CD4-positive, alpha-beta memory T cell (primary cell): ENCODE data around the gene NUMB. TPM values are rescaled to one million over a fixed set of nuclear protein-coding genes. Genes with fewer than 3 reads are reported as not detected.
A peak's percentile ranks its signal among the peaks of the same experiment; 100 is the strongest.
"Not testable (repeated sequence)": the region's sequence is repeated elsewhere in the genome, so short reads cannot be mapped to it uniquely, and the experiment has no call there.

Experiments
- CTCF ChIA-PET: fragments of 350-600 bp; sonication (Branson Sonifier 250); formaldehyde crosslinking; loops from one replicate; lab custom pipeline; 2021; ENCODE audit warnings: inconsistent platforms; ENCODE audit not compliant: partially characterized antibody; lab: Charles Lee
- POLR2A ChIA-PET: fragments of 350-600 bp; sonication (Branson Sonifier 250); formaldehyde crosslinking; loops from one replicate; lab custom pipeline; 2021; ENCODE audit not compliant: partially characterized antibody; lab: Charles Lee
- DNase-seq, 5 donors: peaks; one replicate each; pipeline versions ENCODE4 v3.0.0 to v3.0.0-alpha.2; 2020 to 2022; ENCODE audit warnings: mixed read lengths in 1 of 5
- H3K27ac ChIP-seq: one replicate; pipeline ENCODE4 v1.7.0; 2013; ENCODE audit warnings: low read depth, low read length
- H3K27me3 ChIP-seq: 2 replicates; pipeline ENCODE4 v1.7.0; 2013; ENCODE audit warnings: mild to moderate bottlenecking, low read length, moderate library complexity; ENCODE audit not compliant: insufficient read depth
- H3K36me3 ChIP-seq: 2 replicates; pipeline ENCODE4 v1.7.0; 2013; ENCODE audit warnings: mild to moderate bottlenecking, low read length, moderate library complexity; ENCODE audit not compliant: insufficient read depth
- H3K4me1 ChIP-seq: 2 replicates; pipeline ENCODE4 v1.7.0; 2013; ENCODE audit warnings: mild to moderate bottlenecking, low read length, moderate library complexity; ENCODE audit not compliant: insufficient read depth
- H3K4me3 ChIP-seq, 2 donors: one replicate each; pipeline ENCODE4 v1.7.0; 2013; ENCODE audit warnings: low read length in 2 of 2, mild to moderate bottlenecking in 1 of 2
- H3K9me3 ChIP-seq, 2 donors: one replicate each; pipeline ENCODE4 v1.7.0; 2013; ENCODE audit warnings: low read length in 2 of 2, control low read depth in 1 of 2; ENCODE audit not compliant: control insufficient read depth in 1 of 2
- H3K27ac Mint-ChIP-seq, 7 donors: one replicate each; pipeline ENCODE4 v1.8.0; 2020 to 2021; ENCODE audit warnings: mixed read lengths in 7 of 7, mild to moderate bottlenecking in 6 of 7, inconsistent platforms in 3 of 7, moderate library complexity in 3 of 7
- H3K27me3 Mint-ChIP-seq, 2 donors: one replicate each; pipeline ENCODE4 v1.8.0; 2020 to 2021; ENCODE audit warnings: mixed read lengths in 2 of 2
- H3K36me3 Mint-ChIP-seq, 2 donors: one replicate each; pipeline ENCODE4 v1.8.0; 2020 to 2021; ENCODE audit warnings: mixed read lengths in 2 of 2, inconsistent platforms in 1 of 2, mild to moderate bottlenecking in 1 of 2
- H3K4me1 Mint-ChIP-seq, 4 donors: one replicate each; pipeline ENCODE4 v1.8.0; 2020 to 2021; ENCODE audit warnings: mixed read lengths in 4 of 4, mild to moderate bottlenecking in 1 of 4
- H3K4me3 Mint-ChIP-seq, 8 donors: one replicate each; pipeline ENCODE4 v1.8.0; 2020 to 2021; ENCODE audit warnings: mixed read lengths in 8 of 8, mild to moderate bottlenecking in 7 of 8, moderate library complexity in 6 of 8, inconsistent platforms in 3 of 8
- H3K9me3 Mint-ChIP-seq, 8 donors: one replicate each; pipeline ENCODE4 v1.8.0; 2020 to 2021; ENCODE audit warnings: mixed read lengths in 8 of 8, mild to moderate bottlenecking in 5 of 8, inconsistent platforms in 3 of 8, moderate library complexity in 1 of 8
- intact Hi-C: fragments of 100-400 bp; cut with micrococcal nuclease; formaldehyde crosslinking; loops from one replicate; pipeline ENCODE4 v1.15.1; 2023
- polyA plus RNA-seq, 2 donors: library from polyadenylated mRNA; unstranded; fragments of 300-500 nt; fragmentation: Illumina TruSeq; gene quantifications; one replicate each; pipeline ENCODE4 v1.2.3, GENCODE V29; 2021
- total RNA-seq, 2 experiments: library from RNA; stranded (reverse); gene quantifications; one replicate each; pipeline ENCODE4 v1.2.3, GENCODE V29; 2021

The NUMB gene
- total and polyA plus RNA-seq, 4 experiments from 2014 or later = 31.1 to 47.3 (median 45.7) TPM

- intact Hi-C loops = no loop called here
- ChIA-PET CTCF (no interaction called here), POLR2A (no interaction called here)
- Mint-ChIP-seq H3K4me3 (no peak overlapping the region), H3K9me3 (no peaks in the 10 kb centered on the region), H3K27ac (no peak overlapping the region), H3K4me1 (peaks cover 4 to 19% (median 8%) of the 10 kb centered on the region in 4 donors), H3K27me3 (no peaks in the 10 kb centered on the region), H3K36me3 (peaks cover 7 to 19% of the 10 kb centered on the region in 2 donors)
- no peaks in the 10 kb centered on the region for H3K27me3 ChIP-seq
- no peak overlapping the region for H3K27ac ChIP-seq
- no peaks in the 10 kb centered on the region for H3K9me3 ChIP-seq
- no peak overlapping the region for H3K4me3 ChIP-seq
- DNase-seq = no peak
- no peaks in the 10 kb centered on the region for H3K36me3 ChIP-seq
- H3K4me1 ChIP-seq = no peaks in the 10 kb centered on the region
These were observed 55.8 kb downstream of the NUMB start for GRCh38 chr14:73402579-73402978.

GRCh38 chr14:73397810-73398209, 60.5 kb downstream of the NUMB start:
- ChIA-PET POLR2A (no interaction called here), CTCF (interaction anchor here (0.5 to 0.7 kb wide), 2 partner anchors 12 to 585 kb away, joined by 3 read pairs; no protein-coding TSS in a partner anchor)

GRCh38 chr14:73394317-73394716, 64.0 kb downstream of the NUMB start:
- Histone ChIP-seq H3K9me3 (no peaks in the 10 kb centered on the region), H3K4me1 (no peaks in the 10 kb centered on the region), H3K36me3 (no peaks in the 10 kb centered on the region), H3K4me3 (no peak overlapping the region), H3K27ac (no peak overlapping the region), H3K27me3 (no peaks in the 10 kb centered on the region)
- Mint-ChIP-seq H3K9me3 (no peaks in the 10 kb centered on the region), H3K4me1 (peaks cover 10 to 23% (median 12%) of the 10 kb centered on the region in 4 donors), H3K27me3 (no peaks in the 10 kb centered on the region), H3K27ac (no peak overlapping the region), H3K4me3 (no peak overlapping the region), H3K36me3 (peaks cover 6 to 8% of the 10 kb centered on the region in 2 donors)
- POLR2A ChIA-PET = interaction anchor here (0.6 kb wide), 1 partner anchor 9 kb away, joined by 3 read pairs; no protein-coding TSS in a partner anchor
- DNase-seq = no peak
- CTCF ChIA-PET = no interaction called here
- intact Hi-C loops = no loop called here

More at GRCh38 chr14:73397810-73398209, 60.5 kb downstream of the NUMB start:
- Histone ChIP-seq H3K36me3 (no peaks in the 10 kb centered on the region), H3K4me3 (no peak overlapping the region), H3K4me1 (no peaks in the 10 kb centered on the region), H3K9me3 (no peaks in the 10 kb centered on the region), H3K27me3 (no peaks in the 10 kb centered on the region), H3K27ac (no peak overlapping the region)
- H3K4me1 Mint-ChIP-seq = peaks cover 9 to 22% (median 11%) of the 10 kb centered on the region in 4 donors
- no peak overlapping the region for H3K4me3 Mint-ChIP-seq
- intact Hi-C loops = no loop called here
- no peaks in the 10 kb centered on the region for H3K9me3 Mint-ChIP-seq
- peaks cover 6% of the 10 kb centered on the region in 2 donors for H3K36me3 Mint-ChIP-seq
- H3K27me3 Mint-ChIP-seq = no peaks in the 10 kb centered on the region
- DNase-seq = no peak
- H3K27ac Mint-ChIP-seq = peak overlapping the region in 1 of 7 donors; percentile 60

GRCh38 chr14:73393375-73393774, 65.0 kb downstream of the NUMB start:
- POLR2A ChIA-PET = no interaction called here

GRCh38 chr14:73392329-73393257, 65.8 kb downstream of the NUMB start:
- DNase-seq = no peak
- ChIA-PET CTCF (no interaction called here), POLR2A (no interaction called here)
- H3K4me1 ChIP-seq = no peaks in the 10 kb centered on the region
- intact Hi-C loops = no loop called here
- Mint-ChIP-seq H3K36me3 (peaks cover 6 to 8% of the 10 kb centered on the region in 2 donors), H3K4me3 (no peak overlapping the region), H3K9me3 (no peaks in the 10 kb centered on the region), H3K4me1 (peaks cover 8 to 23% (median 12%) of the 10 kb centered on the region in 4 donors), H3K27ac (peak overlapping the region in 1 of 7 donors; percentile 49), H3K27me3 (no peaks in the 10 kb centered on the region)
- H3K36me3 ChIP-seq = no peaks in the 10 kb centered on the region
- no peak overlapping the region for H3K4me3 ChIP-seq
- no peaks in the 10 kb centered on the region for H3K27me3 ChIP-seq
- H3K9me3 ChIP-seq = no peaks in the 10 kb centered on the region
- no peak overlapping the region for H3K27ac ChIP-seq

More at GRCh38 chr14:73393375-73393774, 65.0 kb downstream of the NUMB start:
- H3K9me3 Mint-ChIP-seq = no peaks in the 10 kb centered on the region
- Histone ChIP-seq H3K4me3 (no peak overlapping the region), H3K4me1 (no peaks in the 10 kb centered on the region), H3K27ac (no peak overlapping the region), H3K9me3 (no peaks in the 10 kb centered on the region), H3K27me3 (no peaks in the 10 kb centered on the region), H3K36me3 (no peaks in the 10 kb centered on the region)
- DNase-seq = no peak
- no peak overlapping the region for H3K4me3 Mint-ChIP-seq
- peaks cover 6 to 8% of the 10 kb centered on the region in 2 donors for H3K36me3 Mint-ChIP-seq
- no peak overlapping the region for H3K27ac Mint-ChIP-seq
- CTCF ChIA-PET = no interaction called here
- intact Hi-C loops = no loop called here
- H3K27me3 Mint-ChIP-seq = no peaks in the 10 kb centered on the region
- peaks cover 8 to 23% (median 12%) of the 10 kb centered on the region in 4 donors for H3K4me1 Mint-ChIP-seq

GRCh38 chr14:73387860-73388259, 70.5 kb downstream of the NUMB start:
- H3K36me3 ChIP-seq, H3K27ac Mint-ChIP-seq, H3K27me3 ChIP-seq, H3K4me3 Mint-ChIP-seq, H3K4me3 ChIP-seq, H3K4me1 Mint-ChIP-seq, H3K27me3 Mint-ChIP-seq, intact Hi-C loops, H3K4me1 ChIP-seq, H3K27ac ChIP-seq, CTCF ChIA-PET, POLR2A ChIA-PET, DNase-seq, H3K9me3 ChIP-seq: not testable (repeated sequence)
- H3K36me3 Mint-ChIP-seq = peaks cover 13 to 23% of the 10 kb centered on the region in 2 donors
- peaks cover 0 to 15% (median 13%) of the 10 kb centered on the region in 8 donors for H3K9me3 Mint-ChIP-seq

GRCh38 chr14:73386342-73386741, 72.0 kb downstream of the NUMB start:
- H3K27me3 ChIP-seq = no peaks in the 10 kb centered on the region
- H3K9me3 ChIP-seq = no peaks in the 10 kb centered on the region
- H3K27ac ChIP-seq = no peak overlapping the region
- no peaks in the 10 kb centered on the region for H3K27me3 Mint-ChIP-seq
- no peak for DNase-seq
- intact Hi-C loops = no loop called here
- H3K4me3 ChIP-seq = no peak overlapping the region
- H3K9me3 Mint-ChIP-seq = peaks cover 3 to 18% (median 17%) of the 10 kb centered on the region in 8 donors
- H3K4me1 ChIP-seq = no peaks in the 10 kb centered on the region
- H3K4me3 Mint-ChIP-seq = no peak overlapping the region
- ChIA-PET CTCF (interaction anchor here (1.0 kb wide), 1 partner anchor 11 kb away, joined by 3 read pairs; no protein-coding TSS in a partner anchor), POLR2A (no interaction called here)
- no peaks in the 10 kb centered on the region for H3K36me3 ChIP-seq
- H3K4me1 Mint-ChIP-seq = peaks cover 0 to 4% (median 2%) of the 10 kb centered on the region in 4 donors
- H3K36me3 Mint-ChIP-seq = peaks cover 14 to 28% of the 10 kb centered on the region in 2 donors
- no peak overlapping the region for H3K27ac Mint-ChIP-seq
